Endodermal cell (in vitro differentiated cells): Measurements from ENCODE around the gene MED12. TPM values are rescaled to one million over a fixed set of nuclear protein-coding genes. Genes with fewer than 3 reads are reported as not detected.

Experiments
- DNase-seq: peaks from one replicate; pipeline ENCODE4 v3.0.0-alpha.2; 2017
- H3K27ac ChIP-seq: 2 replicates; pipeline ENCODE4 v1.5.1; 2013; ENCODE audit warnings: mild to moderate bottlenecking, low read depth, low read length, moderate library complexity
- H3K27me3 ChIP-seq: 2 replicates; pipeline ENCODE4 v1.6.1; 2013; ENCODE audit warnings: mild to moderate bottlenecking, low read length, moderate library complexity; ENCODE audit not compliant: insufficient read depth, control insufficient read depth, poor library complexity, severe bottlenecking
- H3K36me3 ChIP-seq: 2 replicates; pipeline ENCODE4 v1.7.0; 2013; ENCODE audit warnings: mild to moderate bottlenecking, low read length, moderate library complexity; ENCODE audit not compliant: control insufficient read depth, insufficient read depth
- H3K4me1 ChIP-seq: one replicate; pipeline ENCODE4 v1.7.0; 2013; ENCODE audit warnings: low read length; ENCODE audit not compliant: control insufficient read depth, insufficient read depth
- H3K4me3 ChIP-seq: 2 replicates; pipeline ENCODE4 v1.5.1; 2013; ENCODE audit warnings: mild to moderate bottlenecking, low read length, moderate library complexity
- H3K9ac ChIP-seq: 2 replicates; pipeline ENCODE4 v1.6.1; 2013; ENCODE audit warnings: mild to moderate bottlenecking, low read length, moderate library complexity; ENCODE audit not compliant: poor library complexity, severe bottlenecking; ENCODE audit errors: extremely low read depth
- H3K9me3 ChIP-seq: 2 replicates; pipeline ENCODE4 v1.6.1; 2013; ENCODE audit warnings: mild to moderate bottlenecking, low read length, moderate library complexity; ENCODE audit not compliant: control insufficient read depth
- H3K27ac Mint-ChIP-seq: 2 replicates; pipeline ENCODE4 v1.8.0; 2020; ENCODE audit warnings: mixed read lengths
- H3K27me3 Mint-ChIP-seq: 2 replicates; pipeline ENCODE4 v1.8.0; 2021; ENCODE audit warnings: mild to moderate bottlenecking, mixed read lengths; ENCODE audit not compliant: insufficient read depth
- H3K36me3 Mint-ChIP-seq: 2 replicates; pipeline ENCODE4 v1.8.0; 2020; ENCODE audit warnings: low read depth, mixed read lengths
- H3K4me1 Mint-ChIP-seq: 2 replicates; pipeline ENCODE4 v1.8.0; 2020; ENCODE audit warnings: mixed read lengths
- H3K4me3 Mint-ChIP-seq: 2 replicates; pipeline ENCODE4 v1.8.0; 2020; ENCODE audit warnings: mild to moderate bottlenecking, moderate library complexity, mixed read lengths
- H3K9me3 Mint-ChIP-seq: 2 replicates; pipeline ENCODE4 v1.8.0; 2020; ENCODE audit warnings: mild to moderate bottlenecking, mixed read lengths
- WGBS, 2 experiments: methylation state at CpG; one replicate each; pipeline versions ENCODE4 v1.1.5 to v1.1.7; 2013; ENCODE audit warnings: missing lambda C conversion rate in 2 of 2, mixed read lengths in 1 of 2; ENCODE audit not compliant: insufficient coverage in 1 of 2, insufficient read length in 1 of 2; 5-methylcytosine and 5-hydroxymethylcytosine counted together
- total RNA-seq, 2 donors: library from RNA; stranded (reverse); fragmentation: NEBNext Ultra II Directional in 1 of 2; extraction: Animal tissue kit (Norgen Biotek cat#: 25700) in 1 of 2; gene quantifications; 2 replicates in 1 of 2; 3 replicates in 1 of 2; pipeline ENCODE4 v1.2.1, GENCODE V29; 2021
- TF ChIP-seq, protein P1 (sequence below): fragments of 200-600 bp; sonication (generic); conservative IDR thresholded peaks from 2 replicates; pipeline ENCODE4 v1.5.0; 2021; ENCODE audit warnings: antibody characterized with exemption, mild to moderate bottlenecking

Gene MED12
- total RNA-seq, 2 donors from 2014 or later = 57.8 to 60.8 TPM

DNA sequence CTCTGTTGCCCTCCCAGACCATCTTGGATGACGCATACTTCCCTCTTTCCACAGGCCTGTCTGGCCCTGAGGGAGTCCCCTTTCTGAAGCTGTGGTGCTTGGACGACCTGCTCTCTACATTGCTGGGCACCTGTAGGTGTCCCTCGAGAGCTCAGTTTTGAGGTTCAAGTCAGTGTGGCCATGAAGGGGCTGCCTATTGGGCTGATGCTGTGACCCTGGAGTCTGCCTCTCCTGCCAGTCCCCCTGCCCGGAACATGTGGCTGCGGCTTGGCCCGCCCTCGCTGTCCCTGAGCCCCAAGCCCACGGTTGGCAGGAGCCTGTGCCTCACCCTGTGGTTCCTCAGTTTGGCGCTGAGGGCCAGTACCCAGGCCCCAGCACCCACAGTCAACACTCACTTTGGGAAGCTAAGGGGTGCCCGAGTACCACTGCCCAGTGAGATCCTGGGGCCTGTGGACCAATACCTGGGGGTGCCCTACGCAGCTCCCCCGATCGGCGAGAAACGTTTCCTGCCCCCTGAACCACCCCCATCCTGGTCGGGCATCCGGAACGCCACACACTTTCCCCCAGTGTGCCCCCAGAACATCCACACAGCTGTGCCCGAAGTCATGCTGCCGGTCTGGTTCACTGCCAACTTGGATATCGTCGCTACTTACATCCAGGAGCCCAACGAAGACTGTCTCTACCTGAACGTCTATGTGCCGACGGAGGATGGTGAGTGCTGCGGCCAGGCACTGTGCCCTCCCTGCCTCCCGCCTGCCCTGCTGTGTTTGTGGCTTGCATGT, 29.3 kb downstream of the MED12 start:
- no peak overlapping the region for H3K9ac ChIP-seq
- DNase-seq = no peak
- Mint-ChIP-seq H3K4me1 (peaks cover 7% of the 10 kb centered on the region), H3K27ac (no peak overlapping the region), H3K4me3 (no peak overlapping the region), H3K36me3 (peaks cover 5% of the 10 kb centered on the region), H3K9me3 (peaks cover 63% of the 10 kb centered on the region), H3K27me3 (peaks cover 8% of the 10 kb centered on the region)
- no peaks in the 10 kb centered on the region for H3K4me1 ChIP-seq
- no peak overlapping the region for H3K4me3 ChIP-seq
- no peak overlapping the region for H3K27ac ChIP-seq
- H3K27me3 ChIP-seq = no peaks in the 10 kb centered on the region
- H3K36me3 ChIP-seq = no peaks in the 10 kb centered on the region
- TF ChIP-seq, protein P1, sequence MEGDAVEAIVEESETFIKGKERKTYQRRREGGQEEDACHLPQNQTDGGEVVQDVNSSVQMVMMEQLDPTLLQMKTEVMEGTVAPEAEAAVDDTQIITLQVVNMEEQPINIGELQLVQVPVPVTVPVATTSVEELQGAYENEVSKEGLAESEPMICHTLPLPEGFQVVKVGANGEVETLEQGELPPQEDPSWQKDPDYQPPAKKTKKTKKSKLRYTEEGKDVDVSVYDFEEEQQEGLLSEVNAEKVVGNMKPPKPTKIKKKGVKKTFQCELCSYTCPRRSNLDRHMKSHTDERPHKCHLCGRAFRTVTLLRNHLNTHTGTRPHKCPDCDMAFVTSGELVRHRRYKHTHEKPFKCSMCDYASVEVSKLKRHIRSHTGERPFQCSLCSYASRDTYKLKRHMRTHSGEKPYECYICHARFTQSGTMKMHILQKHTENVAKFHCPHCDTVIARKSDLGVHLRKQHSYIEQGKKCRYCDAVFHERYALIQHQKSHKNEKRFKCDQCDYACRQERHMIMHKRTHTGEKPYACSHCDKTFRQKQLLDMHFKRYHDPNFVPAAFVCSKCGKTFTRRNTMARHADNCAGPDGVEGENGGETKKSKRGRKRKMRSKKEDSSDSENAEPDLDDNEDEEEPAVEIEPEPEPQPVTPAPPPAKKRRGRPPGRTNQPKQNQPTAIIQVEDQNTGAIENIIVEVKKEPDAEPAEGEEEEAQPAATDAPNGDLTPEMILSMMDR = no peak
- H3K9me3 ChIP-seq = no peaks in the 10 kb centered on the region
- WGBS, 2 experiments = 91 to 93% methylated on average over 5 to 28 of the region's 28 CpGs

DNA sequence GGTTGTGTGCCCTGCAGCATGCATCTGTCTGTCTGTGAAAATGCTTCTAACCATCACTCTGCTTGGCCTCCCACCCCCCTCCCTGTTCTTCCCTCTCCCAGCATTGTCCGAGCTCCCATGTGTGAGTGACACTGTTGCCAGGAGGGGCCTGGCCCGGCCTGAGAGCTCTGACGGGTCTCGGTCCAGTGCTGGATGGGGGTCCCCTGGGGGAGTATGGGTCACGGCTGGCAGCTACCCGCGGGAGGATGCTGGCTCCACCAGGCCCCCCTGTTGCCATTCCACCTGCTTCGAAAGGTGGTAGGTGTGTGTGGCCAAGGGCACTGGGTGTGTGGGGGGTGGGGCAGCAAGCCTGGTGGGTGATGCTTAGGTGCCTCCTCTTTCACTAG, 29.9 kb downstream of the MED12 start:
- no peak overlapping the region for H3K9ac ChIP-seq
- peaks cover 7% of the 10 kb centered on the region for H3K4me1 Mint-ChIP-seq
- TF ChIP-seq, protein P1 = no peak
- H3K27ac ChIP-seq = no peak overlapping the region
- peaks cover 63% of the 10 kb centered on the region for H3K9me3 Mint-ChIP-seq
- no peaks in the 10 kb centered on the region for H3K36me3 ChIP-seq
- H3K27me3 Mint-ChIP-seq = peaks cover 8% of the 10 kb centered on the region
- no peaks in the 10 kb centered on the region for H3K27me3 ChIP-seq
- H3K27ac Mint-ChIP-seq = no peak overlapping the region
- no peaks in the 10 kb centered on the region for H3K9me3 ChIP-seq
- H3K4me3 Mint-ChIP-seq = no peak overlapping the region
- WGBS, 2 experiments = 80% methylated on average over 4 of the region's 8 CpGs; no CpG with 5 or more reads in 1 of the 2 experiments
- no peaks in the 10 kb centered on the region for H3K4me1 ChIP-seq
- H3K4me3 ChIP-seq = no peak overlapping the region
- DNase-seq = no peak
- peaks cover 2% of the 10 kb centered on the region for H3K36me3 Mint-ChIP-seq

DNA sequence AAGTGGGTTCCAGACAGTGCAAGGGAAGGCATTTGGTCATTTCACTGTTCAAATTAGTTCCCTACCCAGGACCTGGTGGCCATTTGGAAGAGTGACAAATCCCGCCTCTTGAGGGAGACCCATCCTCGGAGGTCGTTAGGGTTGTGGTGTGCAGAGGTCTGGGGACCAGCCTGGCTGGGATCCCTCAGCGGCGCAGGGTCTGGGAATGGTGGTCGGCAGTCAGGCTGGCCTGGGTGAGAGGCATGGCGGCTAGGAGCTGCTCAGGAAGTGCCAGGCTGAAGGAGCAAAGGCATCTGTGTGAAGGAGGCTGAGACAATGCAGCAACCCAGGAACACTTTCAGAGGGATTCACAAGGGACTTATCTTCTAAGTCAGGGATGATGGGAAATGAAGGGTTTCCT, 33.0 kb downstream of the MED12 start:
- no peaks in the 10 kb centered on the region for H3K9me3 ChIP-seq
- no peaks in the 10 kb centered on the region for H3K4me1 ChIP-seq
- H3K27me3 Mint-ChIP-seq = peaks cover 2% of the 10 kb centered on the region
- no peak overlapping the region for H3K4me3 ChIP-seq
- H3K4me3 Mint-ChIP-seq = no peak overlapping the region
- no peaks in the 10 kb centered on the region for H3K36me3 ChIP-seq
- no peak overlapping the region for H3K27ac ChIP-seq
- no peak for DNase-seq
- no peak overlapping the region for H3K27ac Mint-ChIP-seq
- 85 to 100% methylated on average over 1 to 7 of the region's 7 CpGs for WGBS, 2 experiments
- H3K9me3 Mint-ChIP-seq = peaks cover 70% of the 10 kb centered on the region
- H3K9ac ChIP-seq = no peak overlapping the region
- H3K27me3 ChIP-seq = no peaks in the 10 kb centered on the region
- H3K36me3 Mint-ChIP-seq = no peaks in the 10 kb centered on the region
- H3K4me1 Mint-ChIP-seq = peaks cover 3% of the 10 kb centered on the region
- TF ChIP-seq, protein P1 = no peak
